GM12865 (cell line): ENCODE results near the gene PTPRN.

Experiments used
- DNase-seq: peaks from one replicate; pipeline ENCODE4 v3.0.0; 2010; ENCODE audit warnings: low read depth
- H3K4me3 ChIP-seq: 2 replicates; pipeline ENCODE4 v1.5.1; 2011; ENCODE audit warnings: mild to moderate bottlenecking, low read depth, low read length, control low read depth
- TF ChIP-seq, protein P1 (sequence below): IDR thresholded peaks from 2 replicates; pipeline ENCODE4 v1.5.1; 2011; ENCODE audit warnings: low read length, control low read depth, low read depth, inconsistent platforms; ENCODE audit not compliant: insufficient read depth; ENCODE audit errors: missing control alignments

The PTPRN gene

DNA sequence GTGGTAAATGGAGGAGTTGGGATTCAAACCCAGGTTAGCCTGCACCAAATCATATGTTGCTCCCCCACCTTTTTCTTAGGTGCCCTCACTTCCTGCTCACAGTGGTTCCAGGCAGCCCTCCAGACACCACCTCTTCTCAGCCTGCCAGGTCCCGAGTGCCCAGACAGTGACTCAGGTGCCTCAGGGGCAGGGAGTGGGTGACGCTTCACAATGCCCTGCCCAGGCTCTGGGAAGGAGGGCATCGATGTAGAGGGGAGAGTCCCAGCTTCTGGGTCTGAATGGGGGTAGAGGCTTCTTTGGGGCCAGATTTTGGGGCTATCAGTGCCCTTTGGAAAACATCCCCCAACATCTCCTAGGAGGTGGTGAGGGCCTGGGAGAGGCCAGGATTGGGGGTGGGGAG is 35.3 kb downstream of the PTPRN start:
- TF ChIP-seq, protein P1, sequence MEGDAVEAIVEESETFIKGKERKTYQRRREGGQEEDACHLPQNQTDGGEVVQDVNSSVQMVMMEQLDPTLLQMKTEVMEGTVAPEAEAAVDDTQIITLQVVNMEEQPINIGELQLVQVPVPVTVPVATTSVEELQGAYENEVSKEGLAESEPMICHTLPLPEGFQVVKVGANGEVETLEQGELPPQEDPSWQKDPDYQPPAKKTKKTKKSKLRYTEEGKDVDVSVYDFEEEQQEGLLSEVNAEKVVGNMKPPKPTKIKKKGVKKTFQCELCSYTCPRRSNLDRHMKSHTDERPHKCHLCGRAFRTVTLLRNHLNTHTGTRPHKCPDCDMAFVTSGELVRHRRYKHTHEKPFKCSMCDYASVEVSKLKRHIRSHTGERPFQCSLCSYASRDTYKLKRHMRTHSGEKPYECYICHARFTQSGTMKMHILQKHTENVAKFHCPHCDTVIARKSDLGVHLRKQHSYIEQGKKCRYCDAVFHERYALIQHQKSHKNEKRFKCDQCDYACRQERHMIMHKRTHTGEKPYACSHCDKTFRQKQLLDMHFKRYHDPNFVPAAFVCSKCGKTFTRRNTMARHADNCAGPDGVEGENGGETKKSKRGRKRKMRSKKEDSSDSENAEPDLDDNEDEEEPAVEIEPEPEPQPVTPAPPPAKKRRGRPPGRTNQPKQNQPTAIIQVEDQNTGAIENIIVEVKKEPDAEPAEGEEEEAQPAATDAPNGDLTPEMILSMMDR = no peak
- H3K4me3 ChIP-seq = no peak overlapping the region

DNA sequence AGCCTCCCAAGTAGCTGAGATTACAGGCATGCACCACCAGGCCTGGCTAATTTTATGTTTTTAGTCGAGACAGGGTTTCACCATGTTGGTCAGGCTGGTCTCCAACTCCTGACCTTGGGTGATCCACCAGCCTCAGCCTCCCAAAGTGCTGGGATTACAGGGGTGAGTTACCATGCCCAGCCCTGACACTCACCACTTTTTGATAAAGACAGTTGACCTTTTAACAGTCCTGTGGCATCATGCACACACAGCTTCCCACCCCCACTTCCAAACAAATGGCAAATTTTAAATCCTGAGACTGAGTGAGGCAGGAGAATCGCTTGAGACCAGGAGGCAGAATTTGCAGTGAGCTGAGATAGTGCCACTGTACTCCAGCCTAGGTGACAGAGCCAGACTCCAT is 36.2 kb downstream of the PTPRN start:
- TF ChIP-seq, protein P1 = no peak
- H3K4me3 ChIP-seq = no peak overlapping the region
- no peak for DNase-seq

More for the DNA sequence above, 35.3 kb downstream of the PTPRN start:
- DNase-seq = no peak

DNA sequence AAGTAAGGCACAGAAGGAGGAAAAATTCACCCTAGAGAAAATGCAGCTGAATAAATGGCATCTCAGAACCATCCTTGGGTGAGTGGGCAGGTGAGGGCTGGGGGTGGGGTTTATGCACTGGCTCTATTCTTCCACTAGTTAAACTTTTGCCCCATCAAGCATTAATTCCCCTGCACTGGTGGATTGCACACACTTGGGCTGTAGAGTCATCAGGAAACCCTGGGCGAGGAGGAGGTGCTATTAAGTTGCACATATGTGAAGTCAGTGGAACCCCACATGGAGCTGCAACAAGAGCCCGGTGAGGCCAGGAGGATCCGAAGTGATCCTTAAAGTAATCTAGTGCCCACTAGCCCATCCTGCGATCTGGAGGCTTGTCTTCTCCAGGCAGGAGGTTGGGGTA is 36.8 kb downstream of the PTPRN start:
- TF ChIP-seq, protein P1 = no peak
- no peak for DNase-seq
- H3K4me3 ChIP-seq = no peak overlapping the region

DNA sequence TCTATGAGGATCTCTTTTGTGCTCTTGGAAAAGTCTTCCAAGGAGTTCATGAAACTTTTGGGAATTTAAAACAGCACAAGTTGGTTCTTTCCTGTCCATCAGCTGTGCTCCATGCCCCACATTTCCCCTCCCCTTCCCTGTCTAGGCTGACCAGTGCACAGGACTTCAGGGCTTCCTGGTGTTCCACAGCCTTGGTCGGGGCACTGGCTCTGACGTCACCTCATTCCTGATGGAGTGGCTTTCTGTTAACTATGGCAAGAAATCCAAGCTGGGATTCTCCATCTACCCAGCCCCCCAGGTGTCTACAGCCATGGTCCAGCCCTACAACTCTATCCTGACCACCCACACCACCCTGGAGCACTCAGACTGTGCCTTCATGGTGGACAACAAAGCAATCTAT is 38.2 kb downstream of the PTPRN start:
- H3K4me3 ChIP-seq = no peak overlapping the region
- TF ChIP-seq, protein P1 = no peak
- DNase-seq = no peak

DNA sequence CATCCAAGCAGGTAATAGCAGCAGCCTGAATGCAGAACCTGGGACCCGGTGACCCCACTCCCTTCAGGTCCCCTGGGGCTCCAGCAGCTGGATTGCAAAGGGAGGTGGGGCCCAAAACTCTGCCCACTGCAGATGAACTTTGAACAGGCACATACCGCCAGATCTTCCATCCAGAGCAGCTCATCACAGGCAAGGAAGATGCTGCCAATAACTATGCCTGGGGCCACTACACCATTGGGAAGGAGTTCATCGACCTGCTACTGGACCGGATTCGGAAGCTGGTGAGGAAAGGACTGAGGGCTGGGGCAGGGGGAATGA is 39.2 kb downstream of the PTPRN start:
- TF ChIP-seq, protein P1 = no peak

DNA sequence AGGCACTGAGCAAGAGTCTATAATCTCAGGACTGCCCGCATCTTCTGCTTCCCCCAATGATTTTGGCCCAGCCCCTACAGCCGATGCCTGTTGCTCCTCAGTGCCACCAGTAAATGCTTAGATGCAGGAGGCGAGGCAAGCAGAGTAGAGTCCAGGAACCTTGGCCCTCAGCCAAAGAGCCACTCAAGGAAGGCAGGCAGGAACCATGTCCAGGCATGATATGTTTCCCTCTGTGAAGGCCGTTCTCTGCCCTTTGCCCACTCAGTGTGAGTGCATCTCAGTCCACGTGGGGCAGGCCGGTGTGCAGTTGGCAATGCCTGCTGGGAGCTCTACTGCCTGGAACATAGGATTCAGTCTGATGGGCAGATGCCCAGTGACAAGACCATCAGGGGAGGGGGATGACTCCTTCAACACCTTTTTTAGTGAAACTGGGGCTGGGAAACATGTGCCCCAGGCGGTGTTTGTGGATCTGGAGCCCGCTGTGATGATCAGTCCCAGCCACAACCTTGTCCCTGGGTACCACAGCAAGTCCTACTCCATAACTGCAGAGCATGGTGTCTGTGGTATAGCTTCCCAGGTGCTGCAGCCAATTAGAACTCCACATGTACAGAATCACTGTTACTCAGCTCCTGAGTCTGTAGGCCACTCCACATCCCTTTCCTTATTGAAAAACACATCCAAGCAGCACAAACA is 39.7 kb downstream of the PTPRN start:
- TF ChIP-seq, protein P1 = no peak
- no peak for DNase-seq
- no peak overlapping the region for H3K4me3 ChIP-seq

More for the DNA sequence above, 39.2 kb downstream of the PTPRN start:
- H3K4me3 ChIP-seq = no peak overlapping the region
- DNase-seq = no peak

DNA sequence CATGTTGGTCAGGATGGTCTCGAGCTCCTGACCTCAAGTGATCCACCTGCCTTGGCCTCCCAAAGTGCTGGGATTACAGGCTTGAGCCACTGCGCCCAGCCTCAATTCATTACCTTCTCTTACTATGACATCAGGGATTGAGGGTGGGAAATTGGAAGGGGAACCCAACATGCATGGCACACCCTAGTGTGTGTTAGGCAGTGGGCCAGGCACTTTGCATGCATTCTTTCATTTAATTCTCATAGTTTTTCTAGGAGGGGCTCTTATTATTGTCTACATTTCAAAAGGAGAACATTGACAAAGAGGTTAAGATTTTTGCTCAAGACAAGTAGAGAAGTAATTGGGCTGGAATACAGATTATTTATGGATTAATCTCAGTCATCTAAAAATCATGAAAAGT is 40.9 kb downstream of the PTPRN start:
- TF ChIP-seq, protein P1 = no peak
- no peak overlapping the region for H3K4me3 ChIP-seq
- DNase-seq = no peak
